HUDEP-2 (cell line): Measurements from ENCODE around the gene ADGRG3.

Experiments
- DNase-seq, 76 experiments: peaks; one replicate each; lab custom pipeline; 2025; ENCODE audit not compliant: unreplicated experiment in 76 of 76; lab: John Stamatoyannopoulos, UW

ADGRG3 gene

DNA sequence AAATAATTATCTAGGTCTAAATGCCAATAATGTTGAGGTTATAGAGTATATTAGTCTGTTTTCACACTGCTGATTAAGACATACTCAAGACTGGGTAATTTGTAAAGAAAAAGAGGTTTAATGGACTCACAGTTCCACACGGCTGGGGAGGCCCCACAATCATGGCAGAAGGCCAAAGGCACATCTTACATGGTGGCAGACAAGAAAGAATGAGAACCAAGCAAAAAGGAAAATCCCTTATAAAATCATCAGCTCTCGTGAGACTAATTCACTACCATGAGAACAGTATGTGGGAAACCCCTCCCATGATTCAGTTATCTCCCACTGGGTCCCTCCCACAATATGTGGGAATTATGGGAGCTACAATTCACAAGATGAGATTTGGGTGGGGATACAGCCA is 64.6 kb downstream of the ADGRG3 start:
- DNase-seq: no peak

DNA sequence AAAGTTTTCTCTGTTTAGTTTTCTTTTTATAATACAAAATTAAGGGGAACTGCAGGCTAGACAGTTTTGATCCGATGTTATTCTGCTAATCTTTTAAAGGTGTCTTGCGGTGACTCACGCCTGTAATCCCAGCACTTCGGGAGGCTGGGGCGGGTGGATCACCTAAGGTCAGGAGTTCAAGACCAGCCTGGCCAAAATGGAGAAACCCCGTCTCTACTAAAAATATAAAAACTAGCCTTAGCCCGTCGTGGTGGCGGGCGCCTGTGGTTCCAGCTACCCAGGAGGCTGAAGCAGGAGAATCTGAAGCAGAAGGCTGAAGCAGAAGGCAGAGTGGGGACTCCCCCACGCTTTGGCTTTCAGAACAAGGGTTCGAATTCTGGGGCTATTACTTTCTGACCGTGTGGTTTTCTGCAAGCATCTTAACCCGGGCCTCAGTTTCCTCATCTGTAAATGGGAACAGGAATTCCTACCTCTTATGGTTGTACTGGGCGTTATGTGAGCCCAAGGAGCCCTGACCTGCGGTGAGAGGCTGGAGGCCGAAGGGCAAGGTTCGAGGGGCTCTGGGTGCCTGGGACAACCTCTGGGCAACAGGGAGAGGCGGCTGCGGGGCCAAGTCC is 66.3 kb downstream of the ADGRG3 start:
- peak in 1 of 76 experiments; percentile 44 for DNase-seq

DNA sequence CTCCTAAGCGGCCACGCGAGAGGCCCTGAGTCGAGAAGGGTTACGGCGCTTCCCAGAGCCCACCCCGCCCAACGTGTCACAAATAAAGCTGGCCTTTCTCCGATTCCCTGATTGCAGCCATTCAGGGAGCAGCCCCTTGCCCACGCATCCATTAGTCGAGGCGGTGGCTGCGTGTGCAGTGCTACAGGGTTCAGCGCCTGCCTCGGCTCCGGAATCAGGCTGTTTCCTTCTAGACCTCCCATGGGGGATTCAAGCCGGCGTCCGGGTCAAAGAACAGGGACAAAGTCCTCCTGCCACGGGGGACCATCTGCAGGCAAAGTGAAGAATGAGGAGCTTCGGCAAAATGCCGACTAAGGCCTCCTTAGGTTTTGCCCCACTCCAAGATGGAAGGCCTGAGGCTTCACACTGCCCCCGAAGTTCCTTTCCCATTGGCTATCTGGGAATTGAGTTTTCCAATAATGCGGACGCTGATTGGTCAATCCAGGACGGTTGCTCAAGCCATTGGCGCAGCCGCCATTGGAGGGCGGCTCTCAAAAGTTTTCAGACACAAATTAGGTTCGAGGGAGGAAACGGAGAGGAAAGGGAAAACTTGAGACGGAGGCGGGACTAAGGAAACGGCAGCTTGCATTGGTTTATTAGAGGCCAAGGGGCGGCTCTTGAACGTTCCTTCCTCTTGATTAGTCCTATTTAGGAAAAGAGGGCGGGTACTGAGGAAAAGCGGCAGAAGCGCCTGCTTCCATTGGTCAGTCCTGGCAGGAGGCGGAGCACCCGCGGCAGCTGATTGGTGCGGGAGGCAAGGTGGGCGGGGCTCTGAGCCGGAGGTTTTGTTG is 67.0 kb downstream of the ADGRG3 start:
- peak in 75 of 76 experiments; percentile 58 to 100 (median 98) for DNase-seq

DNA sequence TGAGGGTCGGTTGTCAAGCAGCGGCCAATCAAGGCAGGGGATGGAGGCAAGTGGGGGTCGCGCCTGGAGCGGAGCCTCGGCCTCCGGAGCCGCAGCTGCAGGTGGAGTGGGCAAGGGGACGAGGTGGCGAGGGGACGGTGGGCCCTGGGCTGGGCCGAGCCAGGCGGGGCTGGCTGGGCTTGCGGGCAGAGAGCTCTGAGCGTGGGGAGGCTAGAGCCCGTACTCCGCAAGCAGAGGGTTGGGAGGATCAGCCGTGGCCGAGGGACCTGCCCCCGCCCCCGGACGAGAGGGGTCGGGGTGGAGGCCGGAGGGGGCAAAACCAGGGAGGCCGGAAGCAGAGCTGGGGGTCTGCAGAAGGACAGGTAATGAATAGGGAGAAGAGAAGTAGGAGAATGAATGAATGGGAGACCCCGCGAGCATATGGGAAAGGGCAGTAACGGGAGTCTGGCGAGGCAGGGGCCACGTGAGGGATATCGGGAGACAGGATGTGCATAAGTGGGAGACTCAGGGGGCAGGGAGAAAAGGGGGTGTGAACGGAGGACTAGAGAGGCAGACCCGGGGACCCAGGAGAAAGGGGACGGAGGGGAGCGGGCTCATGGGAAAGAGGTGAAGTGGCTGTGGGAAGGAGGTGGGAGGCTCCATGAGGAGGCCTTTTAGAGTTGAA is 67.8 kb downstream of the ADGRG3 start, which contains the start of gene KATNB1:
TSS of gene KATNB1 (plus strand) at position 16 of the 664 bp plus-strand sequence. CDS start 1,474 bp downstream, outside the sequence.
- peak in 1 of 76 experiments; percentile 36 for DNase-seq

DNA sequence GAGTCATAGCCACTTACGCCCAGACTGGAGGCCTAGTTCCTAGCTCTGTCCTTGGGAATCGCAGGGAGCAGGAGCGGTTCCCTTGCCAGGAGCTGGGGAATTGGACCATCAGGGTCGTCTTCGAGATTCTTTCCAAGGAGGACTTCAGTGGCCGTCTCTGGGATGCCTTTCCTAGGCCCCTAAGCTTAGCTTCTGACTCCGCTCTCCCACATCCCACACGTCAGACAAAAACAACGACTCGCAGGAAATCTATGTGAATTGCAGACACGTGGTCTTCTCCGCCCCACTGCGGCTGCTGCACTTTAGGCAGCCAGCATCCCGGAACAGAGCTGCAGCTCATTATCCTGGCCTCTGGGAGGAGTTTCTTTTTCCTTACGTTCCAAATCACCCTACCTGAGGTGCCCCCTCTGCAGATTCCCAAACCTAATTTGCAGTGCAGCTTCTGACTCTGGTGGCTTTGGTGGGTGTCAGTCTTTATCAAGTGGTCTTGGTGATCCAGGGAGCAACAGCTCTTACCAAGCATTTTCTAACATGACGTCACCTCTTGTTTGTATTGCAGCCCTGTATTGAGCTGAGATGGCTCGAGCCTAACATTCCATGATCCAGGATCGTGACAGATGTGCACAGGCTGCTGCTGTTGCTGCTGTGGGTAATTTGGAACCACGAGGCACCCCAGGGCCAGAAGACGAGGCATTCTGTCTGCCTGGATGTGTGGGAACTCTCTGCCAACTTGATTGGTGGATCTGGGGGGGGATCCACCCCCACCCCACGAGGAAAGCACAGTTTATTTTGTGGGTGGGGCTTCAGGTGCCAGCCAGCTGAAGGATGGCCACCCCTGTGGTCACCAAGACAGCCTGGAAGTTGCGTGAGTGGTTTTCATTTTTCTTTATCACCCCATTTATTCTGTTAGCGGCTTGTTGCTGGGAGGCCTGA is 68.6 kb downstream of the ADGRG3 start:
- DNase-seq: peak in 36 of 76 experiments; percentile 6 to 45 (median 16)

DNA sequence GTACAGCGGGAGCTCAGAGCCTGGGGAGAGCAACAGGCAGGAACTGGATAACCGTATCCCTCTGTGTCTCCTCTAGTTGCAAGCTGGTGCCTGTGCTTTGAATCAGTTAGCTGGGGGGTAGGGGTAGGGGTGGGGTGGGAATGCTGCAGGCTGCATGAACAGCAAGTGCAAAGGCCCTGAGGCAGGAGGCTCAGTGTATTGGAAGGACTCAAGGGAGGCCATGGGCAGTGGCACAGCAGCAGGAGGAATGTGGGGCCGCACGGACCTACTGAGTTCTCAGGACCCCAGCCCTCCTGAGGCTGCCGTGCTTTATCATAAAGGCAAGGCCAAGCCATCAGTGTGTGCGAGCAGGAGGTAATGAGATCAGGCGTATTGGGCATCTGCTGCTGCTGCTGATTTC is 70.7 kb downstream of the ADGRG3 start:
- DNase-seq: no peak
